ENCODE results near the gene TBC1D28.
"Not testable (repeated sequence)": the region's sequence is repeated elsewhere in the genome, so short reads cannot be mapped to it uniquely, and the experiment has no call there.

Gene TBC1D28

DNA sequence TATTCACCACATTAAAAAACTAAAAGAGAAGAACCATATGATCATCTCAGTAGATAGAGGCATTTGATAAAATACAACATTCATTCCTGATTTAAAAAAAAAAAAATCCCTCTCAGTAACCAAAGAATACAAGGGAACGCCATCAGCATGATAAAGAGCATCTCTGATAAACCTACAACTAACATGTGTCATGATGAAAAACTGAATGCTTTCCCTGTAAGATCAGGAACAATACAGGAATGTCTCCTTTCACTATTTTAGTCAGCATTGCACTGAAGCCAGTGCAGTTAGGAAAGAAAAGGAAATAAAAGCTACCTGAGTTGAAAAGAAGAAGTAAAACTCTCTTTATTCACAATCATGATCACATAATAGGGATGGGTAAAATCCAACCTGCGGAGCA is 51.1 kb downstream of the TBC1D28 start:
- DNase-seq = not testable (repeated sequence)
